Glutamatergic neuron (in vitro differentiated cells): ENCODE measurements around the gene PPM1A. TPM values are rescaled to one million over a fixed set of nuclear protein-coding genes. Genes with fewer than 3 reads are reported as not detected.

Experiments
- DNase-seq: peaks from one replicate; pipeline ENCODE4 v3.0.0; 2022
- H3K27ac Mint-ChIP-seq: one replicate; pipeline ENCODE4 v1.8.0; 2020; ENCODE audit warnings: mild to moderate bottlenecking, mixed read lengths, inconsistent platforms; ENCODE audit not compliant: unreplicated experiment
- H3K27me3 Mint-ChIP-seq: one replicate; pipeline ENCODE4 v1.8.0; 2020; ENCODE audit warnings: mild to moderate bottlenecking, moderate library complexity, mixed read lengths, inconsistent platforms; ENCODE audit not compliant: unreplicated experiment
- H3K36me3 Mint-ChIP-seq: one replicate; pipeline ENCODE4 v1.8.0; 2020; ENCODE audit warnings: mild to moderate bottlenecking, mixed read lengths, inconsistent platforms; ENCODE audit not compliant: unreplicated experiment
- H3K4me1 Mint-ChIP-seq: one replicate; pipeline ENCODE4 v1.8.0; 2020; ENCODE audit warnings: mild to moderate bottlenecking, low read depth, mixed read lengths, inconsistent platforms; ENCODE audit not compliant: unreplicated experiment
- H3K4me3 Mint-ChIP-seq: one replicate; pipeline ENCODE4 v1.8.0; 2020; ENCODE audit warnings: mild to moderate bottlenecking, mixed read lengths, inconsistent platforms; ENCODE audit not compliant: unreplicated experiment
- H3K9me3 Mint-ChIP-seq: one replicate; pipeline ENCODE4 v1.8.0; 2020; ENCODE audit warnings: mild to moderate bottlenecking, moderate library complexity, mixed read lengths, inconsistent platforms; ENCODE audit not compliant: unreplicated experiment
- CTCF ChIP-seq: fragments of 200-600 bp; sonication (generic); IDR thresholded peaks from one replicate; pipeline ENCODE4 v1.5.0; 2021; ENCODE audit not compliant: partially characterized antibody, unreplicated experiment
- total RNA-seq: library from RNA; stranded (reverse); fragmentation: NEBNext Ultra II Directional; extraction: Animal tissue kit (Norgen Biotek cat#: 25700); gene quantifications from one replicate; pipeline ENCODE4 v1.2.1, GENCODE V29; 2021; ENCODE audit not compliant: unreplicated experiment

The PPM1A gene
- total RNA-seq, 1 donor from 2014 or later = 62.2 TPM

- DNase-seq = peak; percentile 19
- H3K9me3 Mint-ChIP-seq = no peaks in the 10 kb centered on the region
- no peaks in the 10 kb centered on the region for H3K4me1 Mint-ChIP-seq
- peak; percentile 60 for TF ChIP-seq CTCF
- H3K4me3 Mint-ChIP-seq = no peak overlapping the region
- H3K27me3 Mint-ChIP-seq = no peaks in the 10 kb centered on the region
- H3K36me3 Mint-ChIP-seq = peaks cover 4% of the 10 kb centered on the region
- H3K27ac Mint-ChIP-seq = no peak overlapping the region
These were observed 17.3 kb downstream of the PPM1A start for GRCh38 chr14:60266021-60266937.

GRCh38 chr14:60272177-60272576 lies 23.2 kb downstream of the PPM1A start:
- Mint-ChIP-seq H3K4me1 (peaks cover 19% of the 10 kb centered on the region), H3K4me3 (no peak overlapping the region), H3K27me3 (no peaks in the 10 kb centered on the region), H3K27ac (no peak overlapping the region), H3K36me3 (no peaks in the 10 kb centered on the region), H3K9me3 (no peaks in the 10 kb centered on the region)
- no peak for DNase-seq
- TF ChIP-seq CTCF = no peak

- peaks cover 19% of the 10 kb centered on the region for H3K4me1 Mint-ChIP-seq
- H3K27me3 Mint-ChIP-seq = no peaks in the 10 kb centered on the region
- H3K27ac Mint-ChIP-seq = no peak overlapping the region
These were observed 24.9 kb downstream of the PPM1A start for GRCh38 chr14:60273956-60274355.

GRCh38 chr14:60274448-60274847 lies 25.4 kb downstream of the PPM1A start:
- Mint-ChIP-seq H3K27ac (no peak overlapping the region), H3K36me3 (no peaks in the 10 kb centered on the region), H3K4me3 (no peak overlapping the region), H3K9me3 (no peaks in the 10 kb centered on the region), H3K27me3 (no peaks in the 10 kb centered on the region), H3K4me1 (peaks cover 19% of the 10 kb centered on the region)
- no peak for DNase-seq
- TF ChIP-seq CTCF = no peak

More at GRCh38 chr14:60273956-60274355, 24.9 kb downstream of the PPM1A start:
- TF ChIP-seq CTCF = no peak
- H3K36me3 Mint-ChIP-seq = no peaks in the 10 kb centered on the region
- no peaks in the 10 kb centered on the region for H3K9me3 Mint-ChIP-seq
- H3K4me3 Mint-ChIP-seq = no peak overlapping the region
- DNase-seq = no peak

GRCh38 chr14:60275932-60276331 lies 26.9 kb downstream of the PPM1A start:
- no peaks in the 10 kb centered on the region for H3K9me3 Mint-ChIP-seq
- TF ChIP-seq CTCF = no peak
- H3K4me1 Mint-ChIP-seq = peaks cover 19% of the 10 kb centered on the region
- no peaks in the 10 kb centered on the region for H3K27me3 Mint-ChIP-seq
- no peaks in the 10 kb centered on the region for H3K36me3 Mint-ChIP-seq
- no peak overlapping the region for H3K27ac Mint-ChIP-seq
- DNase-seq = no peak
- no peak overlapping the region for H3K4me3 Mint-ChIP-seq
